ENCODE data around the gene ISG15.

Gene ISG15

GRCh38 chr1:1004420-1004779, 8.9 kb upstream of the ISG15 start:
- Histone ChIP-seq H2AFZ (ENCODE audit: low read depth, low read length, severe bottlenecking) (no peak overlapping the region), H3K27me3 (ENCODE audit: low read length) (no peaks in the 10 kb centered on the region), H3K36me3 (ENCODE audit: low read length) (no peaks in the 10 kb centered on the region), H3K79me2 (ENCODE audit: insufficient read depth, low read length) (no peaks in the 10 kb centered on the region), H3K9ac (ENCODE audit: low read length) (no peak overlapping the region), H3K4me2 (ENCODE audit: low read depth, low read length, poor library complexity, severe bottlenecking) (no peak overlapping the region), H4K20me1 (ENCODE audit: low read depth, low read length) (no peaks in the 10 kb centered on the region), H3K9me2 (replicated peaks; ENCODE audit: insufficient read depth, low read length) (no peaks in the 10 kb centered on the region), H3F3A (ENCODE audit: insufficient read depth) (no peaks in the 10 kb centered on the region), H3K9me3 (ENCODE audit: insufficient read depth, low read length) (no peaks in the 10 kb centered on the region), H3K4me3 (ENCODE audit: insufficient read depth, low read length, poor library complexity, severe bottlenecking) (no peak overlapping the region), H3K27ac (ENCODE audit: low read depth, low read length) (no peak overlapping the region)
- no peak for TF ChIP-seq CTCF (IDR thresholded peaks at IDR 0.05; ENCODE audit: insufficient read depth, low read length, poor library complexity, severe bottlenecking)
- no peak for TF ChIP-seq EZH2phosphoT487 (conservative IDR thresholded peaks at IDR 0.05; ENCODE audit: low read length)

GRCh38 chr1:1004780-1005697, 8.3 kb upstream of the ISG15 start:
- Histone ChIP-seq H3K9ac (ENCODE audit: low read length) (no peak overlapping the region), H3K27me3 (ENCODE audit: low read length) (no peaks in the 10 kb centered on the region), H3K27ac (ENCODE audit: low read depth, low read length) (no peak overlapping the region), H3K9me2 (replicated peaks; ENCODE audit: insufficient read depth, low read length) (no peaks in the 10 kb centered on the region), H3F3A (ENCODE audit: insufficient read depth) (no peaks in the 10 kb centered on the region), H3K36me3 (ENCODE audit: low read length) (no peaks in the 10 kb centered on the region), H3K4me3 (ENCODE audit: insufficient read depth, low read length, poor library complexity, severe bottlenecking) (no peak overlapping the region), H2AFZ (ENCODE audit: low read depth, low read length, severe bottlenecking) (no peak overlapping the region), H3K79me2 (ENCODE audit: insufficient read depth, low read length) (no peaks in the 10 kb centered on the region), H3K9me3 (ENCODE audit: insufficient read depth, low read length) (no peaks in the 10 kb centered on the region), H4K20me1 (ENCODE audit: low read depth, low read length) (no peaks in the 10 kb centered on the region), H3K4me2 (ENCODE audit: low read depth, low read length, poor library complexity, severe bottlenecking) (no peak overlapping the region)
- no peak for TF ChIP-seq CTCF (IDR thresholded peaks at IDR 0.05; ENCODE audit: insufficient read depth, low read length, poor library complexity, severe bottlenecking)
- TF ChIP-seq EZH2phosphoT487 (conservative IDR thresholded peaks at IDR 0.05; ENCODE audit: low read length), result no peak

GRCh38 chr1:1005774-1006304, 7.5 kb upstream of the ISG15 start:
- Histone ChIP-seq H3K4me3 (ENCODE audit: insufficient read depth, low read length, poor library complexity, severe bottlenecking) (no peak overlapping the region), H3K9ac (ENCODE audit: low read length) (no peak overlapping the region), H3K4me2 (ENCODE audit: low read depth, low read length, poor library complexity, severe bottlenecking) (no peak overlapping the region), H3K27me3 (ENCODE audit: low read length) (no peaks in the 10 kb centered on the region), H4K20me1 (ENCODE audit: low read depth, low read length) (no peaks in the 10 kb centered on the region), H3K36me3 (ENCODE audit: low read length) (no peaks in the 10 kb centered on the region), H2AFZ (ENCODE audit: low read depth, low read length, severe bottlenecking) (no peak overlapping the region), H3K9me2 (replicated peaks; ENCODE audit: insufficient read depth, low read length) (no peaks in the 10 kb centered on the region), H3F3A (ENCODE audit: insufficient read depth) (no peaks in the 10 kb centered on the region), H3K9me3 (ENCODE audit: insufficient read depth, low read length) (no peaks in the 10 kb centered on the region), H3K79me2 (ENCODE audit: insufficient read depth, low read length) (no peaks in the 10 kb centered on the region), H3K27ac (ENCODE audit: low read depth, low read length) (no peak overlapping the region)
- TF ChIP-seq EZH2phosphoT487 (conservative IDR thresholded peaks at IDR 0.05; ENCODE audit: low read length), result no peak
- no peak for TF ChIP-seq CTCF (IDR thresholded peaks at IDR 0.05; ENCODE audit: insufficient read depth, low read length, poor library complexity, severe bottlenecking)

All from SU-DHL-6 (cell line).